ENCODE results near the gene COL25A1. TPM values are rescaled to one million over a fixed set of nuclear protein-coding genes. Genes with fewer than 3 reads are reported as not detected.
"Not testable (repeated sequence)": the region's sequence is repeated elsewhere in the genome, so short reads cannot be mapped to it uniquely, and the experiment has no call there.

COL25A1 gene
- total RNA-seq, 2 experiments from 2014 or later: not detected

DNA sequence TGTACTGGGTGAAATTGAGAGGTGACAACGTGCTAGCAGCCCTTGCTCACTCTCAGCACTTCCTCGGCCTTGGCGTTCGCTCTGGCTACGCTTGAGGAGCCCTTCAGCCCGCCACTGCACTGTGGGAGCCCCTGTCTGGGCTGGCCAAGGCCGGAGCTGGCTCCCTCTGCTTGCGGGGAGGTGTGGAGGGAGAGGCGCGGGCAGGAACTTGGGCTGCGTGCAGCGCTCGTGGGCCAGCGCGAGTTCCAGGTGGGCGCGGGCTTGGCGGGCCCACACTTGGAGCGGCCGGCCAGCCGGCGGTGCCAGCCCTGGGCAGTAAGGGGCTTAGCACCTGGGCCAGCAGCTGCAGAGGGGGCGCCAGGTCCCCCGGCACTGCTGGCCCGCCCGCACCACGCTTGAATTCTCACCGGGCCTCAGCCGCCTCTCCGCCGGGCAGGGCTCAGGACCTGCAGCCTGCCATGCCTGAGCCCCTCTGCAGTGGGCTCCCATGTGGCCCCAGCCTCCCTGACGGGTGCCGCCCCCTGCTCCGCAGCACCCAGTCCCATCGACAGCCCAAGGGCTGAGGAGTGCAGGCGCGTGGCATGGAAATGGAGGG is 290.1 kb downstream of the COL25A1 start:
- no peak overlapping the region for H3K4me3 Mint-ChIP-seq
- DNase-seq: no peak
- H3K4me1 Mint-ChIP-seq: no peaks in the 10 kb centered on the region
- H3K27ac Mint-ChIP-seq: no peak overlapping the region
- peaks cover 2% of the 10 kb centered on the region for H3K27me3 Mint-ChIP-seq
- CTCF ChIA-PET: interaction anchor here (1.0 kb wide), 1 partner anchor 13 kb away, joined by 3 read pairs; no protein-coding TSS in a partner anchor
- H3K36me3 Mint-ChIP-seq (ENCODE audit: low read depth): peaks cover 3% of the 10 kb centered on the region
- H3K9me3 Mint-ChIP-seq: peaks cover 13% of the 10 kb centered on the region
- POLR2A ChIA-PET: no interaction called here

DNA sequence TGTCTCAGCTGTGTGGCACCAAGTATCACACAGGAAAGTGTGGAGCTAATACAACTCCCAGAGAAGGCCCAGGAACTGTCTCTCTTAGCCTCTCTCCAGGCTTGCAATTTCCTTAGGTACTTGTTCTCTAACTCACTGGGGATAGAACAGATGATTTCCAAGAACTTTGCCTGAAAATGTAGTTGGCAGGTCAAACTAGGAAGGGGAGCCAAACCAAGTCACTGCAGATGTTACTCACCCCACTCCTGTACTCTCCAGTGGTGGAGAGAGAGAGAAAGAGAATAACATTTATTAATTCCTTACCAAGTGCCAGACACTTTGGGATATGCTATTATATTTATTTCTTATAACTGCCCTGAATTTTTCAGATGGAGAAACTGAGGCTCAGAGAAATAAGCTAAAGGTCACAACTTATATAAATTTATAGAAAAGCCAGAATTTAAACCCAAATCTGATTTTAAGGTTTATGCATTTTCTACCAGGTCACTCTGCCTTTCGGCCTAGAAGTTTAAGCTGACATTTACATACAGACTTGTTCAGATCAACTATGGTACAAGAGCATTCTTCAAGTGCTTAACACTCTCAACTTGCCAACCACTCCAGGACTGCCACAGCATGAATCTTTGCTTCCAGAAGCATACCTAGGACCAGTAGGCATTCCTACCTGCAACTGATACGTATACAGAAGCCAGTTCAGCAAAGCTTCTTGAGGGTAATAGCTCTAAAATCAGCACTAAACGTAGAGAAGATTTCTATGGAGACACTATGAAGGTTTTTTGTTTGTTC is 291.0 kb downstream of the COL25A1 start:
- Mint-ChIP-seq H3K4me1 (no peaks in the 10 kb centered on the region), H3K27me3 (peaks cover 2% of the 10 kb centered on the region), H3K4me3 (no peak overlapping the region), H3K27ac (no peak overlapping the region), H3K9me3 (peaks cover 9% of the 10 kb centered on the region), H3K36me3 (ENCODE audit: low read depth) (peaks cover 3% of the 10 kb centered on the region)
- no peak for DNase-seq
- ChIA-PET POLR2A (no interaction called here), CTCF (no interaction called here)

DNA sequence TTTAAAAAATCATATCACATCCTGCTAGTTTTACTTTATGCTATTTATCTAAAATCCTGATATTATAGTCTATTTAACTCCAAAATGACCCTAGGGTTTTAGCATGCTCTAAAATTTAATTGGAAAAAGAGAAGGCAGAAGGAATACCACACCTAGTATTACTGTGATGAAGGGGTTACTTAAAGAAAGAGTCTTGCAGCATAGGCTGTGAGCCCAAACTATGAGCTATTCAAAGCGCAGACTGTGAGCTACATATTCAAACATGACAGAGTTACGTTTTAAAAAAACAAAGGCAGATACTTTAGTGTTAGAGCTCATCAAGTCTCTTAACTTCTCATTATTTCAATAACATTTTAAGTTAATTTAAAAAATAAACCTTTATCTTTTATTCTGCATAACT is 291.9 kb downstream of the COL25A1 start:
- H3K27ac Mint-ChIP-seq: no peak overlapping the region

DNA sequence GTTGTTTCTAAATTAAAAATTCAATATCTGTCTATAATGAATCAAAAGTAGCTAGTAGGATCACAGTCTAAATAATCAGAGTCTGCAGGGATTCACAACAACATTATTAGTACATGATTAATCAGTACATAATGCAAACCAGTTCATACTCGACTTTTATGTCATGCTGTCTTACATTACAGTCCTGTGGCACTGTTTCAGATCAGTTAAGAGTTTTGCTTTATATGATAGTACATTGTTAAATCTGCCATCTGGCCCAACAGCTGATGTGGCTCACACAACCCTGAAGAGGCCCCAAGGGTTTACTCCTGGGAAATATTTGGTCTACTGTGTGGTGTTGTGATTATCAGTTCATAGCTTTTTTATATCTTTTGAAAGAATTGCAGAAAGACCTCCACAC is 292.5 kb downstream of the COL25A1 start:
- no peak for DNase-seq
- CTCF ChIA-PET: no interaction called here
- peaks cover 8% of the 10 kb centered on the region for H3K4me1 Mint-ChIP-seq
- peaks cover 2% of the 10 kb centered on the region for H3K27me3 Mint-ChIP-seq
- H3K36me3 Mint-ChIP-seq (ENCODE audit: low read depth): no peaks in the 10 kb centered on the region
- POLR2A ChIA-PET: no interaction called here
- no peaks in the 10 kb centered on the region for H3K9me3 Mint-ChIP-seq
- no peak overlapping the region for H3K4me3 Mint-ChIP-seq
- no peak overlapping the region for H3K27ac Mint-ChIP-seq

More for the DNA sequence above, 291.9 kb downstream of the COL25A1 start:
- ChIA-PET POLR2A (no interaction called here), CTCF (no interaction called here)
- Mint-ChIP-seq H3K4me3 (no peak overlapping the region), H3K4me1 (peaks cover 3% of the 10 kb centered on the region), H3K36me3 (ENCODE audit: low read depth) (peaks cover 2% of the 10 kb centered on the region), H3K9me3 (peaks cover 4% of the 10 kb centered on the region), H3K27me3 (peaks cover 2% of the 10 kb centered on the region)
- DNase-seq: no peak

DNA sequence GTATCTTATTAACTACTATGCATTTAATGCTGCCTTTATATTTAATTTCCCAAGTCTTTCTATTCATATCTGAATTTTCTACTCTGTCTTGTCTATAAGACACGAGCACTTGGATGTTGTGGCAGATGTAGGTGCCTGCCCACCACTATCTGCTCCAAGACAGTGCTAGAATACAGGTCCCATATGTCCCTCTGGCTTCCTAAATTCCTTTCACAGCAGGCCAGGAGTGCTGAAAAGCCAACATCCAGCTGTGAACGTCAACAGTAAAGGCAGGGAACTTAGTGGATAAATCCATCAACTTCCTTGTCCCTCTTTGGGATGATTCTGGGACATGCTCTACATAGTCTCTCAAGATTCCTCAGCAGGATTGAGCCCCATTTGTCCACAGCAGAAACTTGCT is 294.5 kb downstream of the COL25A1 start:
- no peak for DNase-seq
- CTCF ChIA-PET: no interaction called here
- Mint-ChIP-seq H3K27me3 (no peaks in the 10 kb centered on the region), H3K27ac (no peak overlapping the region), H3K4me3 (no peak overlapping the region), H3K4me1 (peaks cover 8% of the 10 kb centered on the region), H3K36me3 (ENCODE audit: low read depth) (no peaks in the 10 kb centered on the region), H3K9me3 (no peaks in the 10 kb centered on the region)
- POLR2A ChIA-PET: no interaction called here

DNA sequence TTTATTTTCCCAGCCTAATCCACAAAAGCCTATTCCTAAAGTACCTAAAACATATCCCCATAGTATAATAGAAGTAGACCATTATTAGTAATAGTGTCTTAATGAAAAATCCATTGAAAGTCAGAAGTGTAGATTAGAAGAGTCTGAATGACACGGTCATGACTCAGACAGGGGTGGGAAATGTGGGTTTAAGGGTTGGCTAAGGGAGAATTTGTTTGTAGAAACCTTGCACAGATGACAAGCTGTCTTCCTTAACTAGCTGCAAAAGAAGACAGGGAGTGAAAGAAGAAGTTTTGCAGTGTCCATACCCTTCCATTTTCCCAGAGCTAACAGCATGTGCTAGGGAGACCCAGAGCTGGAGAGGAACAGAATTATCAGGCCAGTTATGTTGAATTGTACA is 296.9 kb downstream of the COL25A1 start:
- DNase-seq: no peak
- Mint-ChIP-seq H3K36me3 (ENCODE audit: low read depth) (no peaks in the 10 kb centered on the region), H3K27me3 (peaks cover 4% of the 10 kb centered on the region), H3K4me3 (no peak overlapping the region), H3K9me3 (no peaks in the 10 kb centered on the region), H3K27ac (no peak overlapping the region), H3K4me1 (peaks cover 8% of the 10 kb centered on the region)
- CTCF ChIA-PET: no interaction called here
- POLR2A ChIA-PET: no interaction called here

DNA sequence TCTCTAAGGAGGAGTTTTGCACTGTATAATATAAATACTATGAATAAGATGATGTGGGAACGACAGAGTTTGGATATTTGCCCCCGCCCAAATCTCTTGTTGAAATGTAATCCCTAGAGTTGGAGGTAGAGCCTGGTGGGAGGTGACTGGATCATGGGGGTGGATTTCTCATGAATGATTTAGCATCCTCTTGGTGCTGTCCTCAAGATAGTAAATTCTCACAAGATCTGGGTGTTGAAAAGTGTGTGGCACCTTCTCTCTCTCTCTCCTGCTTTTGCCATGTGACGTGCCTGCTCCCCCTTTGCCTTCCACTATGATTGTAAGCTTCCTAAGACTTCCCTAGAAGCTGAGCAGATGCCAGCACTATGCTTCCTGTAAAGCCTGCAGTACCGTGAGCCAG is 298.0 kb downstream of the COL25A1 start:
- Mint-ChIP-seq H3K27ac (no peak overlapping the region), H3K4me3 (no peak overlapping the region), H3K4me1 (peaks cover 8% of the 10 kb centered on the region), H3K36me3 (ENCODE audit: low read depth) (no peaks in the 10 kb centered on the region), H3K9me3 (no peaks in the 10 kb centered on the region), H3K27me3 (peaks cover 4% of the 10 kb centered on the region)
- no peak for DNase-seq
- ChIA-PET CTCF (interaction anchor here (0.6 to 0.7 kb wide), 2 partner anchors 26 to 159 kb away, joined by 3 read pairs; no protein-coding TSS in a partner anchor), POLR2A (no interaction called here)

DNA sequence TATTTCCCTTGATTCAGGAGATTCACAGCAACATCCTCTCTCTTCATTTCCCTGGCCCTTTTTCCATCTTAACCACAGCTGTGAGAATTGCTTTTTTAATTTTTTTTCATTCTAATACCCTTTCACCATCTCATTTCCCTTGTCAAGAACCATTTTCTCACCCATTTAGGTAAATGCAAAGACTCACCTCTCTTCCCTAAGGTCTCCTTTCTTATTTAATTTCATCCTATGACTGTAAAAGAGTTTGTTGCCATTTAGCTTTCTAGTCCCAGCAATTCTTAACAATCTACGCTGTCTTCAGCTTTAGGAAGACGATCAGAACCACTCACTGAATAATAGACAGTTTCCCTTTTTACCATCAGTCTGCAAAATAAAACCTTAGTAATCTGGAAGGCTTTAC is 298.5 kb downstream of the COL25A1 start:
- H3K27ac Mint-ChIP-seq: no peak overlapping the region
- peaks cover 4% of the 10 kb centered on the region for H3K27me3 Mint-ChIP-seq
- POLR2A ChIA-PET: no interaction called here
- H3K4me3 Mint-ChIP-seq: no peak overlapping the region
- H3K36me3 Mint-ChIP-seq (ENCODE audit: low read depth): no peaks in the 10 kb centered on the region
- H3K9me3 Mint-ChIP-seq: no peaks in the 10 kb centered on the region
- peaks cover 8% of the 10 kb centered on the region for H3K4me1 Mint-ChIP-seq
- no peak for DNase-seq
- CTCF ChIA-PET: interaction anchor here (0.6 to 0.7 kb wide), 2 partner anchors 27 to 159 kb away, joined by 3 read pairs; no protein-coding TSS in a partner anchor

DNA sequence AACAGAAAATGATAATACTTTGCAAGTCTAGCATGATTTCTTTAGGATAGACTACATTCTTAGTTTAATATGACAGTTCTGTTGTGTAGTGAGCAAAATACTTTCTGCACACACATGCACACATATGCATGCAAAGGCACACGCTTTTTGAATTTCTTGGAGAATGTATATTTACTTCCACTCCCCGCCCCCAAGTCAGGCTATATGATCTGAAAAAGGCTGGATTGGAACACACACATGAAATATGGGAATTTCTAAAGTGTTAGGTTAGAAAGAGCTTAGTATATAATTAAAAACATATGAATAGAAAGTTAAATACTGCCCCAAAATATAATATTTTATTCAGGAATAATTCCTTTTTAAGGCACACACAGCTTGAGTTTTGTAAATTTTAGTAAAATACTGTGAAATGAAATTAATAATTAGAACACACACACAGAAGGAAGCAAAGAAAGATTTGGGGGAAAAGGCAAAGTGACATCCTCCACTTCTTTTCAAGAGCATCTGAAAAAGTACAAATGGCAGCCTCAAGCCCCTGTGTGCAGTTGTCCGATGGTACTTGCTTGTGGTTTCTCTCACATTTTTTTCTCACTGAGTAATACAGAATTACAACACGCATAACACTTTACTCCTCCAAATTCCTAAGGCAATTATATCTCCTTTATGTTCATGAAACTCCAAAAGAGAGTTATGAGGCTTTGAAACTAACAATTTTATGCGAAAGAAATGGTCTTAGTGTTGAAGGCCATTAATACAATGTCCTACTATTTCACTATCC is 310.7 kb downstream of the COL25A1 start:
- POLR2A ChIA-PET: no interaction called here
- Mint-ChIP-seq H3K9me3 (no peaks in the 10 kb centered on the region), H3K4me3 (no peak overlapping the region), H3K4me1 (no peaks in the 10 kb centered on the region), H3K36me3 (ENCODE audit: low read depth) (no peaks in the 10 kb centered on the region), H3K27ac (no peak overlapping the region), H3K27me3 (peaks cover 10% of the 10 kb centered on the region)
- DNase-seq: no peak
- CTCF ChIA-PET: interaction anchor here (0.5 kb wide), 1 partner anchor 564 kb away, joined by 3 read pairs; no protein-coding TSS in a partner anchor

DNA sequence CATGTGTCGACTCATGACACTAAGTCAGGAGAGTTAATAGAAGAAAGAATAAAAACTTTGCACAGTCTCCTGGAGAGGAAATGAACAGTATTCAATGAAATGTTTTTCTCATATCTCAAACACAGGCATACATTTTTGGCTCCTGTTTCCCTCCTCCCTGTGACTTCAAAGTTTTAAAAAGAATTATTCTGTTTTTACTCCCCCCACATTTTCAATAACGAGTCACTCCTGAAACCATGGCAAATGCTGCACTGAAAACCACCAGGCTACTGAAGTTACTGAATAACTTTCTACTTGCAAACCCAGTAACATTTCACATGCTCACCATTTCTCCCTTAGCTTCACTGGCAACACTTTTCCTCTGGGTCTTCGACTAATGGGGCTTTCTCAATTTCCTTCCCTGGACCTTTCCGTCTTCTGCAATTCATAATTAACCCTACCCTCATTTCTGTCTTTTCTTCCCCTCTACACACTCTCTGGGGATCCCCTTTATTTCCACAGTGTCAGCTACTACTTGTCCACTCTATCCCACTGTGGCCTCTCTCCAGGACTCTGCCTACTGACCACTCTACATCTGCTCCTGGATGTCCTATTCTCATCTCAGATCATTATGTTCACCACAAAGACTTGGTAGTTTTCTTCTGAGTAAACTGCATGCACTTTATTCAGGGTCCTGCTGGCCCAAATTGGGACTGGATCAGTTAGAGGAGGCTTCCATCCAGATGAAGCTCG is 313.8 kb downstream of the COL25A1 start:
- H3K27ac Mint-ChIP-seq: no peak overlapping the region
- DNase-seq: no peak
- CTCF ChIA-PET: interaction anchor here (0.6 to 0.7 kb wide), 2 partner anchors 154 to 657 kb away, joined by 3 read pairs; no protein-coding TSS in a partner anchor
- no peaks in the 10 kb centered on the region for H3K36me3 Mint-ChIP-seq (ENCODE audit: low read depth)
- H3K4me3 Mint-ChIP-seq: no peak overlapping the region
- POLR2A ChIA-PET: no interaction called here
- no peaks in the 10 kb centered on the region for H3K9me3 Mint-ChIP-seq
- H3K27me3 Mint-ChIP-seq: no peaks in the 10 kb centered on the region
- no peaks in the 10 kb centered on the region for H3K4me1 Mint-ChIP-seq

DNA sequence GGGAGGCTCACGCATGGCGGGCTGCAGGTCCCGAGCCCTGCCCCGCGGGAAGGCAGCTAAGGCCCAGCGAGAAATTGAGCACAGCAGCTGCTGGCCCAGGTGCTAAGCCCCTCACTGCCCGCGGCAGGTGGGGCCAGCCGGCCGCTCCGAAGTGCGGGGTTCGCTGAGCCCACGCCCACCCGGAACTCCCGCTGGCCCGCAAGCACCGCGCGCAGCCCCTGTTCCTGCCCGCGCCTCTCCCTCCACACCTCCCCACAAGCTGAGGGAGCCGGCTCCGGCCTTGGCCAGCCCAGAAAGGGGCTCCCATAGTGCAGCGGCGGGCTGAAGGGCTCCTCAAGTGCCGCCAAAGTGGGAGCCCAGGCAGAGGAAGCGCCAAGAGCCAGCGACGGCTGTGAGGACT is 318.0 kb downstream of the COL25A1 start:
- CTCF ChIA-PET; H3K9me3 Mint-ChIP-seq; H3K27me3 Mint-ChIP-seq; H3K36me3 Mint-ChIP-seq (ENCODE audit: low read depth); POLR2A ChIA-PET; H3K27ac Mint-ChIP-seq; H3K4me3 Mint-ChIP-seq; DNase-seq: not testable (repeated sequence)
- peaks cover 14% of the 10 kb centered on the region for H3K4me1 Mint-ChIP-seq

DNA sequence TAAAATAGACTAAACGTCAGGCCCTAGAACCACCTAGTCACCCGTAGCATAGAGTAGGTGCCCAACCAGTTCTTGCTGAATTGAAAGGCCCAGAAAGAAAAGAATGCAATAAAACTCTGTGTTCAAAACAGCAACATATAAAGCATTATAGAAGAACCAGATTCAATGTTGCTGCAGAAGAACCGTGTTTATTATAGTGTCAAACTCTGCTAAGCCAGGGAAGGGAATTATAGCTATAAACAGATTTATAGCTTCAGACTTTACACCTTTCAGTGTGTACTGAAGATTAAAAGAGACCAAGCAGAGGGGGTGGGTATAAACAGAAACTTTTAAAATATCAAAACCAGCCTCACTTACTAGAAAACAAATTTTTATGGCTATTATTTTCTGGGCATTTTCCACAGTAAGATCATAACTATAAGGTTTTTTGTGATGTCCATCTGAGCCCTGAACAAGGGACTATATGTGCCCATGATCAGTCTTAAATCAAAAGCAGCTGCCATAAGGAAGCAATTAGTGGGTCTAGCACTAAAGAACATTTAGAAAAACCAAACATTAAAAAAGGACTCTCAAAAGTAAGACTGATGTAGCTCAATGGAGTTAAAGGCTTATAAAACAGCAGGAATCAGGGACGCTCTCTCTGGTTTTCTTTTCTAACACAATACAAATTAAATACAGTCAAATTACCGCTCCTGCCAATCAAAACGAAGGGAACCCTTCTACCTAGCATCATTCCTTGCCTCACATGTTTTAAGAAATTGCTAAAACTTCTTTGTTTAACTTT is 319.9 kb downstream of the COL25A1 start:
- Mint-ChIP-seq H3K27ac (no peak overlapping the region), H3K36me3 (ENCODE audit: low read depth) (peaks cover 8% of the 10 kb centered on the region), H3K4me3 (no peak overlapping the region), H3K27me3 (no peaks in the 10 kb centered on the region), H3K4me1 (peaks cover 22% of the 10 kb centered on the region), H3K9me3 (peaks cover 2% of the 10 kb centered on the region)
- ChIA-PET CTCF (no interaction called here), POLR2A (no interaction called here)
- no peak for DNase-seq
